ENCODE results near the gene PPT2. TPM values are rescaled to one million over a fixed set of nuclear protein-coding genes. Genes with fewer than 3 reads are reported as not detected.

Gene PPT2
- polyA plus RNA-seq, 1 experiment, result 31.9 TPM

- H3K4me3 ChIP-seq (ENCODE audit: low read depth, low read length), result no peak overlapping the region
- CTCF ChIA-PET, result no interaction called here
- DNase-seq (ENCODE audit: low read depth), result no peak
- TF ChIP-seq CTCF (IDR thresholded peaks at IDR 0.05; ENCODE audit: insufficient read depth, low read depth, low read length), result no peak
- H3K36me3 ChIP-seq (ENCODE audit: control insufficient read depth, insufficient read depth, low read length), result peaks cover 15% of the 10 kb centered on the region
- POLR2A ChIA-PET, result no interaction called here
- no peaks in the 10 kb centered on the region for H3K27me3 ChIP-seq (ENCODE audit: control insufficient read depth, insufficient read depth, low read length)
Measured at GRCh38 chr6:32181148-32181702, 27.3 kb downstream of the PPT2 start.

- TF ChIP-seq CTCF (IDR thresholded peaks at IDR 0.05; ENCODE audit: insufficient read depth, low read depth, low read length), result no peak
- Histone ChIP-seq H3K36me3 (ENCODE audit: control insufficient read depth, insufficient read depth, low read length) (peaks cover 15% of the 10 kb centered on the region), H3K4me3 (ENCODE audit: low read depth, low read length) (no peak overlapping the region), H3K27me3 (ENCODE audit: control insufficient read depth, insufficient read depth, low read length) (no peaks in the 10 kb centered on the region)
- ChIA-PET POLR2A (interaction anchor here (0.5 kb wide), 1 partner anchor 1567 kb away, joined by 3 read pairs; no protein-coding TSS in a partner anchor), CTCF (no interaction called here)
- DNase-seq (ENCODE audit: low read depth), result no peak
Measured at GRCh38 chr6:32181915-32182529, 28.1 kb downstream of the PPT2 start.

GRCh38 chr6:32182555-32182981, 28.6 kb downstream of the PPT2 start:
- Histone ChIP-seq H3K4me3 (ENCODE audit: low read depth, low read length) (no peak overlapping the region), H3K27me3 (ENCODE audit: control insufficient read depth, insufficient read depth, low read length) (no peaks in the 10 kb centered on the region), H3K36me3 (ENCODE audit: control insufficient read depth, insufficient read depth, low read length) (peaks cover 16% of the 10 kb centered on the region)
- no peak for DNase-seq (ENCODE audit: low read depth)
- TF ChIP-seq CTCF (IDR thresholded peaks at IDR 0.05; ENCODE audit: insufficient read depth, low read depth, low read length), result no peak
- POLR2A ChIA-PET, result no interaction called here
- CTCF ChIA-PET, result no interaction called here

GRCh38 chr6:32183030-32183429, 29.1 kb downstream of the PPT2 start:
- ChIA-PET CTCF (no interaction called here), POLR2A (no interaction called here)
- no peak for TF ChIP-seq CTCF (IDR thresholded peaks at IDR 0.05; ENCODE audit: insufficient read depth, low read depth, low read length)
- H3K36me3 ChIP-seq (ENCODE audit: control insufficient read depth, insufficient read depth, low read length), result peaks cover 18% of the 10 kb centered on the region
- no peaks in the 10 kb centered on the region for H3K27me3 ChIP-seq (ENCODE audit: control insufficient read depth, insufficient read depth, low read length)
- no peak overlapping the region for H3K4me3 ChIP-seq (ENCODE audit: low read depth, low read length)
- DNase-seq (ENCODE audit: low read depth), result no peak

- ChIA-PET POLR2A (no interaction called here), CTCF (no interaction called here)
- Histone ChIP-seq H3K36me3 (ENCODE audit: control insufficient read depth, insufficient read depth, low read length) (peaks cover 18% of the 10 kb centered on the region), H3K4me3 (ENCODE audit: low read depth, low read length) (no peak overlapping the region), H3K27me3 (ENCODE audit: control insufficient read depth, insufficient read depth, low read length) (no peaks in the 10 kb centered on the region)
- DNase-seq (ENCODE audit: low read depth), result no peak
- TF ChIP-seq CTCF (IDR thresholded peaks at IDR 0.05; ENCODE audit: insufficient read depth, low read depth, low read length), result no peak
Measured at GRCh38 chr6:32183483-32184083, 29.6 kb downstream of the PPT2 start.
